Measurements from ENCODE around the gene PRKAR1B.

The PRKAR1B gene

DNA sequence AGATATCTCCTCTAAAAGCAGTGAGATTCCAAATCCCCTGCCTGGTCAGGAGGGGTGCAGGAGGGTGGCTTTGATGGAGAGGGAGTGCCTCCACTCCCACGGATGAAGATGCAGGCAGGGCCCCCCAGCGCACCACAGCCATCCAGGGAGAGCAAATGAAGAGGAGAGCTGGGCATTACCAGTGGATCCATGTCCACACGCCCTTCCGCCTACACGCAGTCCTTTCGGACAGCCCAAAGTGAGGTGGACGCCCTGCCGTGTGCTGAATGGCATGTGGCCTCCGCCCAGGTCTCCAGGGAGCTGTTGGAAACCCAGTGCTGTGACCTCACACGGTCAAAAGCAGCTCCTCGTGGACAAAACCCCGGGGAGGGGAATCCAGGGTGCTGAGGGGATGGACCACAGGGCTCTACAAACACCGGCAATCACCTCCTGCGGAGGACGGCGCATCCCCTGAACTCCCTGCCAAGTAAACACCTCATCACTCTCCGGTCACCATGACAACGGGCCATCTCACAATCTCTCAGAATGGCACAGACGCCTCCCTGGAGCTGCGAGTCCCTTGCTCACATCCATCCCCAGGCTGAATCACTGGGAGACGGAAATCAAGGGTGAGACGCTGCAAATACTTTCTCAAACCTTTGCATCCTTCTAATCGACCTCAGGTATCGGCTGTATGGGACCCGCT lies 35.6 kb downstream of the PRKAR1B start:
- no peak for ATAC-seq (ENCODE audit: low read depth)

DNA sequence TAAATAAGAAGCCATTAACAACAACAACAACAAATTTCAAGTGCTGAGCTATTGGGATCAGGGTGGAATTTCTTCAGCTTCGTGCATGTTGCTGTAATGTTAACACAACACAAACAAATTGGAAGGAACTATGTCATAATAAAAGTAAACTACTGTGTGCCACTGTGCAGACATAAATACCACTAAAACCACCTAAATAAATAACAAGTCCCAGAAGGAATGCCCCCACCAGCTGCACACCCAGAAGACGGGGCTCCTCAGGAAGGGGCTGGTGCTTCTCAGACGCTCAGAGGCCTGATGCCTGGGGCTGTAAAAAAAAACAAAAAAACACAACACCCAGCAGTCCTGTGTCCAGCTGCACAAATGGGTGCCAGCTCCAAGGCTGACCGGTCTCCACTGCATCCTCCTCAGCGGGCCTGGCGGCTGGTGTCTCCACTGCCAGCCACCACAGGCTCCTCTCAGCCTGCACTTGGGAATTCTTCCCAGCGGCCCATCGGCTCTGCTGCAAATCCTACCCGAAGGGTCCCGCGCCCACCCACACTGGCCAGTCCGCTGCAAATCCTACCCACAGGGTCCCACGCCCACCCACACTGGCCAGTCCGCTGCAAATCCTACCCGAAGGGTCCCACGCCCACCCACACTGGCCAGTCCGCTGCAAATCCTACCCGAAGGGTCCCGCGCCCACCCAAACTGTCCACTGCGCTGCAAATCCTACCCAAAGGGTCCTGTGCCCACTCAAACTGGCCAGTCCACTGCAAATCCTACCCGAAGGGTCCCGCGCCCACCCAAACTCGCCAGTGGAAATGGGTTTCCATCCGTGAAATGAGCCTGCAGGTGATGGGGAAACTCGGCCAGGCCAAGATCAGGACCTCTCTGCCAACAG lies 36.4 kb downstream of the PRKAR1B start:
- Histone ChIP-seq H3K4me1 (ENCODE audit: insufficient read depth, poor library complexity, severe bottlenecking) (no peaks in the 10 kb centered on the region), H3K27ac (ENCODE audit: poor library complexity, severe bottlenecking) (no peak overlapping the region), H3K27me3 (ENCODE audit: insufficient read depth, poor library complexity, severe bottlenecking) (no peaks in the 10 kb centered on the region), H3K9me3 (ENCODE audit: severe bottlenecking) (peaks cover 6% of the 10 kb centered on the region), H3K36me3 (ENCODE audit: low read depth) (peaks cover 3% of the 10 kb centered on the region; the same call in 1 of the 2 replicates), H3K4me3 (ENCODE audit: severe bottlenecking) (no peak overlapping the region)
- DNase-seq (ENCODE audit: low spot score) (no peak), ATAC-seq (ENCODE audit: low read depth) (no peak)
- TF ChIP-seq, protein P1, sequence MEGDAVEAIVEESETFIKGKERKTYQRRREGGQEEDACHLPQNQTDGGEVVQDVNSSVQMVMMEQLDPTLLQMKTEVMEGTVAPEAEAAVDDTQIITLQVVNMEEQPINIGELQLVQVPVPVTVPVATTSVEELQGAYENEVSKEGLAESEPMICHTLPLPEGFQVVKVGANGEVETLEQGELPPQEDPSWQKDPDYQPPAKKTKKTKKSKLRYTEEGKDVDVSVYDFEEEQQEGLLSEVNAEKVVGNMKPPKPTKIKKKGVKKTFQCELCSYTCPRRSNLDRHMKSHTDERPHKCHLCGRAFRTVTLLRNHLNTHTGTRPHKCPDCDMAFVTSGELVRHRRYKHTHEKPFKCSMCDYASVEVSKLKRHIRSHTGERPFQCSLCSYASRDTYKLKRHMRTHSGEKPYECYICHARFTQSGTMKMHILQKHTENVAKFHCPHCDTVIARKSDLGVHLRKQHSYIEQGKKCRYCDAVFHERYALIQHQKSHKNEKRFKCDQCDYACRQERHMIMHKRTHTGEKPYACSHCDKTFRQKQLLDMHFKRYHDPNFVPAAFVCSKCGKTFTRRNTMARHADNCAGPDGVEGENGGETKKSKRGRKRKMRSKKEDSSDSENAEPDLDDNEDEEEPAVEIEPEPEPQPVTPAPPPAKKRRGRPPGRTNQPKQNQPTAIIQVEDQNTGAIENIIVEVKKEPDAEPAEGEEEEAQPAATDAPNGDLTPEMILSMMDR (IDR thresholded peaks at IDR 0.05; ENCODE audit: poor library complexity, severe bottlenecking), result no peak

More for the DNA sequence above, 35.6 kb downstream of the PRKAR1B start:
- H3K27ac ChIP-seq (ENCODE audit: poor library complexity, severe bottlenecking), result no peak overlapping the region
- TF ChIP-seq, protein P1 (IDR thresholded peaks at IDR 0.05; ENCODE audit: poor library complexity, severe bottlenecking), result no peak
- peaks cover under 1% of the 10 kb centered on the region for H3K9me3 ChIP-seq (ENCODE audit: severe bottlenecking)
- no peaks in the 10 kb centered on the region for H3K27me3 ChIP-seq (ENCODE audit: insufficient read depth, poor library complexity, severe bottlenecking)
- DNase-seq (ENCODE audit: low spot score), result peak; percentile 47
- no peaks in the 10 kb centered on the region for H3K4me1 ChIP-seq (ENCODE audit: insufficient read depth, poor library complexity, severe bottlenecking)
- H3K36me3 ChIP-seq (ENCODE audit: low read depth), result peaks cover 3% of the 10 kb centered on the region; the same call in 1 of the 2 replicates
- H3K4me3 ChIP-seq (ENCODE audit: severe bottlenecking), result no peak overlapping the region

DNA sequence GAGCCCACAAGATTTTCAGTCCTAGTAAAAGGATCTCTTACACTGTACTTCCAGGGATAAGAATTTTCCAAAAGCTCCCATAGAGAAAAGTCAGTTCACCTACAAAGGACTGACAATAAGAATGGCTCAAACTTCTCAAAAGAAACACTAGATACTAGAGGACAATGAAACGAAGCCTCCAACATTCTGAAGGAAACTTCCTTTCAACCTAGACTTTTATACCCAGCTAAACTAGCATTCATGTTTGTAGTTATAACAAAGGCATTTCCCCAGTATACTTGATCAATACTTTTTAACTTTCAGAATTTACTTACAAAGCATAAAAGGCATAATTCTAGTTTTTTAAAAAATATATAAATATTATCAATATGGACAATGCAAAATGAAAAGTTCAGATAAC lies 41.5 kb downstream of the PRKAR1B start:
- peaks cover 11% of the 10 kb centered on the region for H3K9me3 ChIP-seq (ENCODE audit: severe bottlenecking)
- H3K36me3 ChIP-seq (ENCODE audit: low read depth), result peaks cover 3% of the 10 kb centered on the region; the same call in 1 of the 2 replicates
- no peaks in the 10 kb centered on the region for H3K27me3 ChIP-seq (ENCODE audit: insufficient read depth, poor library complexity, severe bottlenecking)
- TF ChIP-seq, protein P1 (IDR thresholded peaks at IDR 0.05; ENCODE audit: poor library complexity, severe bottlenecking), result no peak
- H3K27ac ChIP-seq (ENCODE audit: poor library complexity, severe bottlenecking), result no peak overlapping the region
- no peak for DNase-seq (ENCODE audit: low spot score)
- ATAC-seq (ENCODE audit: low read depth), result no peak
- H3K4me1 ChIP-seq (ENCODE audit: insufficient read depth, poor library complexity, severe bottlenecking), result no peaks in the 10 kb centered on the region
- H3K4me3 ChIP-seq (ENCODE audit: severe bottlenecking), result no peak overlapping the region

DNA sequence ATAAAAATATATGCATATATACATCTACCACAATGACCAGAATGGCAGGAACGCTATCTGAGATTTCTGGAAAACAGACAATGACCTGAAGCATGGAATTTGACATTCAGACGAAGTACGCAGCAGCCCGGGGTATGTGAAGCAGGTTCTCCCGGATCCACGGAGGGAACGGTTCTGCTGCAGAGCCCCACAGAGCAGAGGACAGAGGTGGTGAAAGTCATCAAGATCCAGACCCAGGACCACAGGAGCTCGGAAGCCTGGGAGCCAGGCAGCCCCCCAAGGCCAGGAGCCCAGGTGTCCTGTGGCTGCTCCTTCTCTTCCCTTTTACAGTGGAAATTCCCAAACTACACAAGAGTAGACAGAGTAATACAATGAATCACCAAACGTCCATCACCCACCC lies 42.7 kb downstream of the PRKAR1B start:
- H3K36me3 ChIP-seq (ENCODE audit: low read depth), result peaks cover 5% of the 10 kb centered on the region
- no peaks in the 10 kb centered on the region for H3K27me3 ChIP-seq (ENCODE audit: insufficient read depth, poor library complexity, severe bottlenecking)
- TF ChIP-seq, protein P1 (IDR thresholded peaks at IDR 0.05; ENCODE audit: poor library complexity, severe bottlenecking), result no peak
- ATAC-seq (ENCODE audit: low read depth), result no peak
- no peaks in the 10 kb centered on the region for H3K4me1 ChIP-seq (ENCODE audit: insufficient read depth, poor library complexity, severe bottlenecking)
- no peak overlapping the region for H3K27ac ChIP-seq (ENCODE audit: poor library complexity, severe bottlenecking)
- peak; percentile 27 for DNase-seq (ENCODE audit: low spot score)
- no peak overlapping the region for H3K4me3 ChIP-seq (ENCODE audit: severe bottlenecking)
- peaks cover 11% of the 10 kb centered on the region for H3K9me3 ChIP-seq (ENCODE audit: severe bottlenecking)

Measured in RWPE2 (cell line).